HG03039 (cell line): Measurements from ENCODE around the gene AKAP13.

Source experiments
- ATAC-seq: cut with Tn5 transposase; IDR thresholded peaks from one replicate; pipeline ENCODE4 v1.9.1; 2021; ENCODE audit warnings: mild to moderate bottlenecking, moderate library complexity; ENCODE audit not compliant: unreplicated experiment

AKAP13 gene

GRCh38 chr15:85381850-85382751 is 1.7 kb downstream of the AKAP13 start:
- ATAC-seq: no peak

GRCh38 chr15:85382942-85383341 is 2.5 kb downstream of the AKAP13 start:
- ATAC-seq: no peak

- no peak for ATAC-seq
Observed at GRCh38 chr15:85383470-85384148, 3.2 kb downstream of the AKAP13 start.

DNA sequence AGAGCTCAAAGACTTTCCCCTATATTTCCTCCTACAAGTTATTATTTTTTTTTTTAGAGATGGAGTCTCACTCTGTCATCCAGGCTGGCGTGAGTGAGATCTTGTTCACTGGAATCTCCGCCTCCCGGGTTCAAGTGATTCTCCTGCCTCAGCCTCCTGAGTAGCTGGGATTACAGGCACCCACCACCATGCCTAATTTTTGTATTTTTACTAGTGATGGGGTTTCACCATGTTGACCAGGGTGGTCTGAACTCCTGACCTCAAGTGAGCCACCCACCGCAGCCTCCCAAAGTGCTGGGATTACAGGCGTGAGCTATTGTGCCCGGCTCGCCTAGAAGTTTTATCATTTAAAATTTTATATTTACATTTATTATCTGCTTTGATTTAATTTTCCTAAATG is 5.9 kb downstream of the AKAP13 start:
- no peak for ATAC-seq

- no peak for ATAC-seq
Observed at GRCh38 chr15:85388566-85389305, 8.3 kb downstream of the AKAP13 start.

DNA sequence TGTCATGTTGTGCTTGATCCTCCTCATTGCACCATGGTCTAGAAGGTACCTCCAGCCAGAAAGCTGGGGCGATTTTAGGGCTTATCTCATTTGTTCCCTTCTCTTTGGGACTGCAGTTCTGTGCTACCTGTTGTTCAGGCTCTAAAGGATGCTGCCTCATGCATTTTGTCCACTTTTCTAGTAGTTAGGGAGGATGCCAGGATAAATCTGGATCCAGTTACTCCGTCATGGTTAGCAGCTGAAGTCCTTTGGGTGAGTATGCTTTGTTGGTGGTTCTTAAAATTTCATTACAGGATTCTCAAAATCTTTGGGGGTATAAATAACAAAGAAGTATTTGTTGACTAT is 8.9 kb downstream of the AKAP13 start:
- ATAC-seq: no peak

DNA sequence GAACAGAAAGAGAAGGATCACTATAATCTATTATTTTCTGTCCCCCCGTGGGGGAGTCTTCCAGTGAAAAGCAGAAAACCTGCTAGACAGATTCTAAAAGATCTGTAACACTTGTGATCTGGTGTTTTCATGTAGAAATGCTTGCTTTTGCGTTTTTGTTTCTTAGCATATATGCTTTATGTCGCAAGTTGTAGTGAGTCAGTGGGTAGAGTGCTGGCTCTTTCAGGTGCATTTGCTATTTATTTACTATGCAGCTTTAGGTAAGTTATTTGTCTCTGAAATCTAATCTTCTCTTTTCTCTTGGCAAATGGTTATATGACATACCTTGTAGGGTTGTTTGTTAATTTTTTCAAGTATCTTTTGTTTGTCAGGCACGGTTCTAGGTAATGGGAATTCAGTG is 9.4 kb downstream of the AKAP13 start:
- no peak for ATAC-seq

DNA sequence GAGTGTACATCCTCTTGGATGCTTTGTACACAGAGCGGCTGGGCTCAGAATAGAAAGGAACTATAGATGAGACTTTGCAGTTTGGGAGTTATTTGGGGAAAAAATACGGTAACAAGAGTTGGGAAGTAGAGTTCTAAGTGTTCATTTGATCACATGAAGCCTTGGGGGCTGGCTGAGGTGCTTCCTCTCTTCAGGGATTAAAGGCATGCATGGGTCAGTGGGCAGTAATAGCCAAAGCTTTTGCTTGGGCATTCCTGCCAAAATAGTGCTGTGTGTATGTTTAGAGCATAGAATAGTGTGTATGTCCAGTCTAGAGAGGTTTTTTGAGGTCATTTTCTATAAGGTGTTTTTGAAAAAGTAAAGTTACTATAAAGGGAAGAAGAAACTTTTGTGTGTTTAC is 12.8 kb downstream of the AKAP13 start:
- ATAC-seq: no peak

- ATAC-seq: no peak
Observed at GRCh38 chr15:85394554-85395333, 14.3 kb downstream of the AKAP13 start.

GRCh38 chr15:85396554-85396953 is 16.2 kb downstream of the AKAP13 start:
- no peak for ATAC-seq

DNA sequence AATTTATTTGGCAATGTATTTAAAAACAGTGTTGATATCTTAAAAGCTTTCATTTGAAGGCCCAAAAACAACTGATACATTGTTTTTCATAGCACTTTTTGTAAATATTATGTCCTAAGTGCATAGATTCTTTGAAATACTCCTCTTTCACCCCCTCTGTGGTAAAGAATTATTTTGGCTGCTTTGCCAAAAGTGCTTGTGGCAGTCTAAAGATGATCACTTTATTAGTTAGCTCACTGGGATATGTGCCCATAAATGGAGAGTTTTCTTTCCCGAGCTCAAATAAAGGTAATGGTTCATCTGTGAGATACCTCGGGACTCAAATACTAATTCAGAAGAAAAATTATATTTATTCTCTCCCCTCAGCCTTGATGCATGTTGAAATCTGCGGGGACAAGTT is 16.7 kb downstream of the AKAP13 start:
- ATAC-seq: no peak

GRCh38 chr15:85397926-85398325 is 17.5 kb downstream of the AKAP13 start:
- no peak for ATAC-seq

GRCh38 chr15:85398822-85399221 is 18.4 kb downstream of the AKAP13 start:
- no peak for ATAC-seq

DNA sequence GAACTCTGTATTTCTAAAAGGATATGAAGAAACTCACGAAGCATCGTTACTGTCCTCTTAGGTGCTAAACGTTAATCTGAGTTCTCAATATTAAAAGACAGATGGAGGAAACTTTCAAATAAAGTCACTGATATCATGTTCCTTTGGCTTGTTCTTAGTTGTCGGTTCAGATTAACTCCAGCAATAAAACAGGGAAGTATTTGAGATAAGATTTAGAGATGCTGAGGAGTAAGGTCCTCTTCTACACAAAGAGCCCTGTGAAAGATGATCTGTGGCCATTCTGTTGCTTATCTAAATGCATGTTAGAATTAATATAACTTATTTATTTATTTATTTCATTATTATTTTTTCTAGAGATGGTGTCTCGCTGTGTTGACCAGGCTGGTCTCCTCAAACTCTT is 19.2 kb downstream of the AKAP13 start:
- no peak for ATAC-seq

GRCh38 chr15:85400606-85401005 is 20.2 kb downstream of the AKAP13 start:
- ATAC-seq: no peak

DNA sequence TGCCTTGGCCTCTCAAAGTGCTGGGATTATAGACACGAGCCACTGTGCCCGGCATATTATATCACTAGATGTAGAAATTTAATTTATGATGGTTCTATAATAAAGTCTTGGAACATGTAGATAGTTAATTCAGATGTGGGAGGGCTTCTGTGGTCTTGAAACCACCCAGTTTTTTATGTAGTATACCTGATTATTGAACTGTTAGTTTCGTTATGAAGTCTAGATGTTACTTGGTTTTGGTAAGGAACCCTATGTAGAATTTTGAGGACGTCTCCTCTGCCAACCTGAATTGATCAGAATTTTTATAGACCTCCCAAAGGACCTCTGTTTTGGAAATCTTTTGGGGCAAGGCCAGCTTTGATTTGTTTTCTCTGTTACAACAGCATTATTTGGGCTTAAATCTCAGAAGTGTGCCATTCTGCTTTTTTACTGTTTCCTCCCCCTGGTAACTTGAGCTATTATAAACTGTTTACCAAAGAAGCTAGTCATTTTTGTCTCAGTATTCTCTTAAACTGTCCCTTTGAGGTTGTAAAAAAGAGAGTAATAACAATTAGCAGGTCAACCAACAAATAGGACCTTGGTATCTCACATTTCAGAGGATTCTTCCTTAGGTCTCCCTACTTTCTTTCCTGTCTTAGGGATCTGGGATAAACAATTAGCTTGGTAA is 20.8 kb downstream of the AKAP13 start:
- no peak for ATAC-seq

DNA sequence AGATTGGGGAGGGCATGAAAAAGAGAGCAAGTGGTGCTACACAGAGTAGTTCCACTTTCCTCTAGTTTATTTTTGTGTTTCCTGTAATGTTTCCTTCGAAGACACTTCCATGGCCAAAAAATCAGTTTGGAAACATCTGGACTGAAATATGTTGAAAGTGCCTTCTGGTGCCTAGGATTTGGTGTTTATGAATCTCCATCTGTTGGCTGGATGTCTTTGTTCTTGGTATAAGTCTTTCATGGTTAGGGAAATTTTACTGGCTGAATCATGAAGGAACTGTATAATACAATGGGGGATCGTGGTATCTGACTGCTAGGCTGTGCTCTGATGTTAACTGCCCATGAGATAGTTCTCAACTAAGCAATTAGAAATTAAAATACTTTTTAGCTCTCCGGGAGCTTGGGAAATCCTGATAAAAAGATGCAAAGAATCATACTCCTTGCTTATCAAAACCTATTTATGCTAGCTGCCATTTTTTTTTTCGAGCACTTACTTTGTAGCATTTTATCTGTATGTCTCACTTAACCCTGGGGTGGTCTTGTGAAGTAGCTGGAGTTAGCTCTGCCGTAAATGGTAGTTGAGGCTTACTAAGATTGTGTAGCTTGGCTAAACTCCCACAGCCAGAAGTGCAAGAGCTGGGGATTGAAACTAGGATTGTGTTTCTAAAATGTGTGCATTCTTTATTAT is 21.9 kb downstream of the AKAP13 start:
- ATAC-seq: no peak

- no peak for ATAC-seq
Observed at GRCh38 chr15:85403745-85404144, 23.3 kb downstream of the AKAP13 start.

DNA sequence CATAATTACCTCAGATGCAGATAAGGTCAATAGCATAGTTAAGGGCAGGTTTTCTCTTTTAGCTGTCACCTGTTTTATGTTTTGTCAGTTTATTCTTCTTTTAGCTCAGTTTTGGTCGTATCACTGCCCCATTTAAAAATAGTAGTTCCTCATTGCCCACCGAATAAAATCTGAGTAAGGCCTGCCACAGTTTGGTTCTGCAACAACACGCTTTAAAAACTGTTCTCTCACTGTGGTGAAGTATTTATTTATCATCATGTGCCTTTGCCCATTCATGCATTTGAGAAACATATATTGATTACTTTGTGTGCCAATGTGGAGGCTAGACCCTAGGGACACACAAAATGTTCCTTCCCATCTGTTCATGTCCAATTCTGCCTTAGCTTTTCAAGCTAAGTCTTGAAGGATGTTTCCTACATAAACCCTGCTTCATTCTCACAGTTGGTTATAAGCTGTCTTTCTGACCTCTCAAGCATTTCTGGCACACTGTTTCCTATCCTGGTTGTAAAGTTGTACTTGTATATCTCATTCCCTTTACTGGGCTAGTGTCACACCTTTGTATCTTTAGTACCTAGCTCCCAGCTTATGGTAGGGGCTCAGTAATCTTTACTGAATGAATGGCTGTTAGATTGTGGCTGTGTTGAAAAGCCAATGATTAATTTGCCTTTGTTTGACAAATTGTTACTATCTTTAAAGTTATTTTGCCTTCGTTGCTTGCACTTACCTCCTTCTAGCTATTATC is 23.9 kb downstream of the AKAP13 start:
- no peak for ATAC-seq
